GM18868 (cell line): ENCODE results near the gene PTPRH.

Experiments
- ATAC-seq: cut with Tn5 transposase; IDR thresholded peaks from one replicate; pipeline ENCODE4 v1.9.1; 2021; ENCODE audit warnings: mild to moderate bottlenecking, moderate library complexity; ENCODE audit not compliant: unreplicated experiment

Gene PTPRH

GRCh38 chr19:55137915-55138314 is 71.4 kb downstream of the PTPRH start:
- ATAC-seq = no peak

- ATAC-seq = no peak
Measured at GRCh38 chr19:55136399-55137102, 72.8 kb downstream of the PTPRH start.

GRCh38 chr19:55134736-55135135 is 74.6 kb downstream of the PTPRH start:
- no peak for ATAC-seq

GRCh38 chr19:55133639-55134444 is 75.5 kb downstream of the PTPRH start:
- no peak for ATAC-seq

- no peak for ATAC-seq
Measured at GRCh38 chr19:55132453-55133129, 76.7 kb downstream of the PTPRH start.

GRCh38 chr19:55131421-55131820 is 77.9 kb downstream of the PTPRH start:
- no peak for ATAC-seq
